Dendritic cell treated with granulocyte-macrophage colony-stimulating factor and Interleukin-4, amounts not matched to agents 40 ng/mL and 50 ng/mL, for 4 days (primary cell): ENCODE data around the gene PTTG2.
"Not testable (repeated sequence)": the region's sequence is repeated elsewhere in the genome, so short reads cannot be mapped to it uniquely, and the experiment has no call there.

Experiments
- H3K27ac Mint-ChIP-seq: one replicate; pipeline ENCODE4 v1.8.0; 2022; ENCODE audit warnings: mild to moderate bottlenecking, mixed read lengths
- H3K27me3 Mint-ChIP-seq: one replicate; pipeline ENCODE4 v1.8.0; 2022; ENCODE audit warnings: mild to moderate bottlenecking, mixed read lengths
- H3K36me3 Mint-ChIP-seq: one replicate; pipeline ENCODE4 v1.8.0; 2022; ENCODE audit warnings: low read depth, mixed read lengths
- H3K4me1 Mint-ChIP-seq: one replicate; pipeline ENCODE4 v1.8.0; 2022; ENCODE audit warnings: low read depth, mixed read lengths
- H3K4me3 Mint-ChIP-seq: one replicate; pipeline ENCODE4 v1.8.0; 2022; ENCODE audit warnings: mild to moderate bottlenecking, moderate library complexity, mixed read lengths
- H3K9me3 Mint-ChIP-seq: one replicate; pipeline ENCODE4 v1.8.0; 2022; ENCODE audit warnings: mixed read lengths
- intact Hi-C: fragments of 100-400 bp; cut with micrococcal nuclease; formaldehyde crosslinking; loops from one replicate; pipeline ENCODE4 v1.15.0; 2022

PTTG2 gene

GRCh38 chr4:37960098-37960497 is at the start of gene PTTG2:
Gene PTTG2 (plus strand): TSS chr4:37960398. CDS start chr4:37960435, 37 bp downstream.
- no peaks in the 10 kb centered on the region for H3K27me3 Mint-ChIP-seq
- H3K4me1 Mint-ChIP-seq, result no peaks in the 10 kb centered on the region
- no peaks in the 10 kb centered on the region for H3K36me3 Mint-ChIP-seq
- no peaks in the 10 kb centered on the region for H3K9me3 Mint-ChIP-seq
- H3K27ac Mint-ChIP-seq, result no peak within 1 kb of the TSS
- intact Hi-C loops, result no loop called here
- H3K4me3 Mint-ChIP-seq, result no peak within 1 kb of the TSS

GRCh38 chr4:37914539-37914938 is 45.7 kb upstream of the PTTG2 start:
- Mint-ChIP-seq H3K4me3 (no peak overlapping the region), H3K4me1 (peaks cover under 1% of the 10 kb centered on the region)
- intact Hi-C loops, result no loop called here

GRCh38 chr4:37917388-37917787 is 42.8 kb upstream of the PTTG2 start:
- intact Hi-C loops, result no loop called here
- no peaks in the 10 kb centered on the region for H3K36me3 Mint-ChIP-seq
- H3K4me3 Mint-ChIP-seq, result no peak overlapping the region
- H3K9me3 Mint-ChIP-seq, result no peaks in the 10 kb centered on the region
- no peaks in the 10 kb centered on the region for H3K27me3 Mint-ChIP-seq
- H3K27ac Mint-ChIP-seq, result no peak overlapping the region
- peaks cover 24% of the 10 kb centered on the region for H3K4me1 Mint-ChIP-seq

More at GRCh38 chr4:37914539-37914938, 45.7 kb upstream of the PTTG2 start:
- Mint-ChIP-seq H3K36me3 (no peaks in the 10 kb centered on the region), H3K9me3 (no peaks in the 10 kb centered on the region), H3K27ac (no peak overlapping the region), H3K27me3 (no peaks in the 10 kb centered on the region)

GRCh38 chr4:37918653-37919052 is 41.5 kb upstream of the PTTG2 start:
- Mint-ChIP-seq H3K4me3 (no peak overlapping the region), H3K36me3 (no peaks in the 10 kb centered on the region), H3K27me3 (no peaks in the 10 kb centered on the region), H3K9me3 (no peaks in the 10 kb centered on the region), H3K4me1 (peaks cover 28% of the 10 kb centered on the region), H3K27ac (no peak overlapping the region)
- intact Hi-C loops, result no loop called here

GRCh38 chr4:37922328-37922727 is 37.9 kb upstream of the PTTG2 start:
- no peaks in the 10 kb centered on the region for H3K9me3 Mint-ChIP-seq
- H3K36me3 Mint-ChIP-seq, result no peaks in the 10 kb centered on the region
- peaks cover 37% of the 10 kb centered on the region for H3K4me1 Mint-ChIP-seq
- no peak overlapping the region for H3K4me3 Mint-ChIP-seq
- H3K27me3 Mint-ChIP-seq, result no peaks in the 10 kb centered on the region
- intact Hi-C loops, result no loop called here
- peak overlapping the region; percentile 35 for H3K27ac Mint-ChIP-seq

GRCh38 chr4:37923089-37923488 is 37.1 kb upstream of the PTTG2 start:
- Mint-ChIP-seq H3K27ac (peak overlapping the region; percentile 35), H3K4me1 (peaks cover 37% of the 10 kb centered on the region)
- H3K36me3 Mint-ChIP-seq, H3K27me3 Mint-ChIP-seq, H3K9me3 Mint-ChIP-seq, H3K4me3 Mint-ChIP-seq, intact Hi-C loops: not testable (repeated sequence)

GRCh38 chr4:37924946-37925345 is 35.3 kb upstream of the PTTG2 start:
- Mint-ChIP-seq H3K36me3 (peaks cover 6% of the 10 kb centered on the region), H3K9me3 (no peaks in the 10 kb centered on the region), H3K4me1 (peaks cover 32% of the 10 kb centered on the region), H3K27ac (no peak overlapping the region), H3K27me3 (no peaks in the 10 kb centered on the region), H3K4me3 (no peak overlapping the region)
- intact Hi-C loops, result no loop called here

GRCh38 chr4:37927434-37927833 is 32.8 kb upstream of the PTTG2 start:
- Mint-ChIP-seq H3K36me3 (peaks cover 9% of the 10 kb centered on the region), H3K4me3 (no peak overlapping the region), H3K27ac (no peak overlapping the region), H3K9me3 (no peaks in the 10 kb centered on the region), H3K27me3 (no peaks in the 10 kb centered on the region), H3K4me1 (peaks cover 12% of the 10 kb centered on the region)
- intact Hi-C loops, result no loop called here

GRCh38 chr4:37928426-37929416 is 31.5 kb upstream of the PTTG2 start:
- H3K27me3 Mint-ChIP-seq, result no peaks in the 10 kb centered on the region
- intact Hi-C loops, result no loop called here
- H3K27ac Mint-ChIP-seq, result no peak overlapping the region
- peaks cover 8% of the 10 kb centered on the region for H3K4me1 Mint-ChIP-seq
- H3K9me3 Mint-ChIP-seq, result no peaks in the 10 kb centered on the region
- peaks cover 9% of the 10 kb centered on the region for H3K36me3 Mint-ChIP-seq
- H3K4me3 Mint-ChIP-seq, result no peak overlapping the region

GRCh38 chr4:37934096-37934495 is 26.1 kb upstream of the PTTG2 start:
- H3K27me3 Mint-ChIP-seq, result no peaks in the 10 kb centered on the region
- H3K4me3 Mint-ChIP-seq, result no peak overlapping the region
- H3K27ac Mint-ChIP-seq, result no peak overlapping the region
- peaks cover 6% of the 10 kb centered on the region for H3K4me1 Mint-ChIP-seq
- intact Hi-C loops, result no loop called here
- H3K9me3 Mint-ChIP-seq, result no peaks in the 10 kb centered on the region
- peaks cover 9% of the 10 kb centered on the region for H3K36me3 Mint-ChIP-seq

- peaks cover 6% of the 10 kb centered on the region for H3K4me1 Mint-ChIP-seq
- H3K27me3 Mint-ChIP-seq, result no peaks in the 10 kb centered on the region
Observed at GRCh38 chr4:37934609-37935008, 25.6 kb upstream of the PTTG2 start.

GRCh38 chr4:37935026-37935425 is 25.2 kb upstream of the PTTG2 start:
- Mint-ChIP-seq H3K27ac (no peak overlapping the region), H3K9me3 (no peaks in the 10 kb centered on the region), H3K36me3 (peaks cover 2% of the 10 kb centered on the region), H3K27me3 (no peaks in the 10 kb centered on the region), H3K4me1 (peaks cover 6% of the 10 kb centered on the region), H3K4me3 (no peak overlapping the region)
- intact Hi-C loops, result no loop called here

More at GRCh38 chr4:37934609-37935008, 25.6 kb upstream of the PTTG2 start:
- intact Hi-C loops, result no loop called here
- Mint-ChIP-seq H3K4me3 (no peak overlapping the region), H3K27ac (no peak overlapping the region), H3K36me3 (peaks cover 6% of the 10 kb centered on the region), H3K9me3 (no peaks in the 10 kb centered on the region)

GRCh38 chr4:37936889-37937498 is 23.2 kb upstream of the PTTG2 start:
- no peak overlapping the region for H3K4me3 Mint-ChIP-seq
- H3K9me3 Mint-ChIP-seq, result no peaks in the 10 kb centered on the region
- H3K27ac Mint-ChIP-seq, result no peak overlapping the region
- H3K36me3 Mint-ChIP-seq, result no peaks in the 10 kb centered on the region
- H3K4me1 Mint-ChIP-seq, result peaks cover 15% of the 10 kb centered on the region
- H3K27me3 Mint-ChIP-seq, result no peaks in the 10 kb centered on the region
- intact Hi-C loops, result no loop called here

- no peaks in the 10 kb centered on the region for H3K27me3 Mint-ChIP-seq
- H3K9me3 Mint-ChIP-seq, result no peaks in the 10 kb centered on the region
- H3K4me3 Mint-ChIP-seq, result no peak overlapping the region
- peaks cover 22% of the 10 kb centered on the region for H3K4me1 Mint-ChIP-seq
- no peaks in the 10 kb centered on the region for H3K36me3 Mint-ChIP-seq
- intact Hi-C loops, result no loop called here
- H3K27ac Mint-ChIP-seq, result no peak overlapping the region
Observed at GRCh38 chr4:37938208-37938607, 22.0 kb upstream of the PTTG2 start.
